Transverse colon (tissue), 3 donors: ENCODE measurements around the gene CREBBP.

ENCODE experiments used
- POLR2A ChIP-seq: fragments of 450-650 bp; IDR thresholded peaks from one replicate; pipeline ENCODE4 v1.6.1; 2016; ENCODE audit warnings: antibody characterized with exemption, mild to moderate bottlenecking, moderate library complexity
- TF ChIP-seq, protein P1 (sequence below), 5 experiments: fragments of 200-600 bp in 3 of 5; fragments of 450-650 bp in 2 of 5; sonication (generic) in 3 of 5; IDR thresholded peaks; 1 replicate in 2 of 5; 2 replicates in 3 of 5; pipeline ENCODE4 v1.5.1; 2016 to 2017; ENCODE audit warnings: antibody characterized with exemption in 5 of 5, inconsistent platforms in 3 of 5, mild to moderate bottlenecking in 2 of 5, moderate library complexity in 1 of 5

DNA sequence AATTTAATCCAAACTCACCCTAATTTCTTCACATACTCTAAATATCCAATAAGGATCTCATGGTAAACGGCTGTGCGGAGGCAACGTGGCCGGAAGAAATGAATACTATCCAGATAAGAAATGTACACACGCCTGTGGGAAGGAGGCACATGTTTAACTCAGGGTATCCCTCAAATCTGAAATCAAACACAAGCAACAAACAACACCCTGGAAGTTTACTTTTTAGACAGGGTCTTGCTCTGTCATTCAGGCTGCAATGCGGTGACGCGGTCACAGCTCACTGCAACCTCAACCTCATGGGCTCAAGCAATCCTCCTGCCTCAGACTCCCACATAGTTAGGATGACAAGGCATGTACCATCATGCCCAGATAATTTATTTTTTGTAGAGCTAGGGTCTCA, 142.0 kb downstream of the CREBBP start:
- TF ChIP-seq POLR2A, result no peak
- TF ChIP-seq, protein P1, sequence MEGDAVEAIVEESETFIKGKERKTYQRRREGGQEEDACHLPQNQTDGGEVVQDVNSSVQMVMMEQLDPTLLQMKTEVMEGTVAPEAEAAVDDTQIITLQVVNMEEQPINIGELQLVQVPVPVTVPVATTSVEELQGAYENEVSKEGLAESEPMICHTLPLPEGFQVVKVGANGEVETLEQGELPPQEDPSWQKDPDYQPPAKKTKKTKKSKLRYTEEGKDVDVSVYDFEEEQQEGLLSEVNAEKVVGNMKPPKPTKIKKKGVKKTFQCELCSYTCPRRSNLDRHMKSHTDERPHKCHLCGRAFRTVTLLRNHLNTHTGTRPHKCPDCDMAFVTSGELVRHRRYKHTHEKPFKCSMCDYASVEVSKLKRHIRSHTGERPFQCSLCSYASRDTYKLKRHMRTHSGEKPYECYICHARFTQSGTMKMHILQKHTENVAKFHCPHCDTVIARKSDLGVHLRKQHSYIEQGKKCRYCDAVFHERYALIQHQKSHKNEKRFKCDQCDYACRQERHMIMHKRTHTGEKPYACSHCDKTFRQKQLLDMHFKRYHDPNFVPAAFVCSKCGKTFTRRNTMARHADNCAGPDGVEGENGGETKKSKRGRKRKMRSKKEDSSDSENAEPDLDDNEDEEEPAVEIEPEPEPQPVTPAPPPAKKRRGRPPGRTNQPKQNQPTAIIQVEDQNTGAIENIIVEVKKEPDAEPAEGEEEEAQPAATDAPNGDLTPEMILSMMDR (IDR thresholded peaks at IDR 0.05), result no peak
